ENCODE measurements around the gene FAM98A.

The FAM98A gene

DNA sequence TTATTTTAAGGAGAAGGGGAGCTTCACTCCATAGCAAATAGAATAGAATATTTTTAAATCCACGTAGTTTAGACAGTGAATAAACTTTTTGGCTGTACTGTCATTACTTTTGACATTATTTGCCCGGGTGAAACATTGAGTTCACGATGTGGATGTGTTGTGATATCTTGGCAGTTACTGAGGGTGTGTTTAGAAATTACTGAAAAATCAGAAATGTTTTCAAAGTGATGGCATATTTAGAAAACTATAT is 769 bp upstream of the FAM98A start:
- H3K4me3 ChIP-seq (ENCODE audit: low read length): peak overlapping the region; percentile 98
- no peak for DNase-seq (ENCODE audit: low read depth)
- TF ChIP-seq, protein P1, sequence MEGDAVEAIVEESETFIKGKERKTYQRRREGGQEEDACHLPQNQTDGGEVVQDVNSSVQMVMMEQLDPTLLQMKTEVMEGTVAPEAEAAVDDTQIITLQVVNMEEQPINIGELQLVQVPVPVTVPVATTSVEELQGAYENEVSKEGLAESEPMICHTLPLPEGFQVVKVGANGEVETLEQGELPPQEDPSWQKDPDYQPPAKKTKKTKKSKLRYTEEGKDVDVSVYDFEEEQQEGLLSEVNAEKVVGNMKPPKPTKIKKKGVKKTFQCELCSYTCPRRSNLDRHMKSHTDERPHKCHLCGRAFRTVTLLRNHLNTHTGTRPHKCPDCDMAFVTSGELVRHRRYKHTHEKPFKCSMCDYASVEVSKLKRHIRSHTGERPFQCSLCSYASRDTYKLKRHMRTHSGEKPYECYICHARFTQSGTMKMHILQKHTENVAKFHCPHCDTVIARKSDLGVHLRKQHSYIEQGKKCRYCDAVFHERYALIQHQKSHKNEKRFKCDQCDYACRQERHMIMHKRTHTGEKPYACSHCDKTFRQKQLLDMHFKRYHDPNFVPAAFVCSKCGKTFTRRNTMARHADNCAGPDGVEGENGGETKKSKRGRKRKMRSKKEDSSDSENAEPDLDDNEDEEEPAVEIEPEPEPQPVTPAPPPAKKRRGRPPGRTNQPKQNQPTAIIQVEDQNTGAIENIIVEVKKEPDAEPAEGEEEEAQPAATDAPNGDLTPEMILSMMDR (IDR thresholded peaks at IDR 0.05; ENCODE audit: insufficient read depth, low read depth, low read length, missing control alignments): no peak

DNA sequence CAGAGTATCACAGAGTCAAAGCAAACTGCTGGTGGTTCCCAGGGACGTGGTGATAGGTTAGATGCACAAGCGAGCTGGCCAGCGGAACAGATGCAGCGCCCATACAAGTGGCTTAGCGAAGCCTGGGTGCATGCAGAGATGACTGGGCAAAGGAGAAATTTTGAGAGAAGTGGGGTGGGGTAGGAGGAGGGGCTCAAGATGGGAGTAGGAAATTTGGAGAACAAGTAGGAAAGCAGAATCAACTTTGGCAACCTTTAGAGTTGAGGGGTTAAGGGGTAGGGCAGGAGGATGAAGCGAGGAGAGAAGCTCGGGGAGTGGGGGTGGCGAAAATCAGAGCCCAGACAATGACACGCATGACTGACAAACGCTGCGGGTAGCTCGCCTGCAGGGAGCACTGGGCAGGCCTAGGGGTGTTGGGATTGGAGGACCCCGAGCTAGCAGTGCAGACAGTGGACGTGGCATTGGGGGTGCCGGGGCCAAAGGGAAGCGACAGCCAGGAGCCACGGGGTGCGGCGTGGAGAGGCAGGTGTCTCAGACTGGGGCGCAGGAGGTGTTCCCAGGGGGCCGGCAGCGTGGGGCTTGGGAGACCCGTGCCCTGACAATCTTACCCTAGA is 431 bp downstream of the FAM98A start:
- TF ChIP-seq, protein P1 (IDR thresholded peaks at IDR 0.05; ENCODE audit: insufficient read depth, low read depth, low read length, missing control alignments): no peak
- peak overlapping the region; percentile 98 for H3K4me3 ChIP-seq (ENCODE audit: low read length)
- peak; percentile 60 for DNase-seq (ENCODE audit: low read depth)

DNA sequence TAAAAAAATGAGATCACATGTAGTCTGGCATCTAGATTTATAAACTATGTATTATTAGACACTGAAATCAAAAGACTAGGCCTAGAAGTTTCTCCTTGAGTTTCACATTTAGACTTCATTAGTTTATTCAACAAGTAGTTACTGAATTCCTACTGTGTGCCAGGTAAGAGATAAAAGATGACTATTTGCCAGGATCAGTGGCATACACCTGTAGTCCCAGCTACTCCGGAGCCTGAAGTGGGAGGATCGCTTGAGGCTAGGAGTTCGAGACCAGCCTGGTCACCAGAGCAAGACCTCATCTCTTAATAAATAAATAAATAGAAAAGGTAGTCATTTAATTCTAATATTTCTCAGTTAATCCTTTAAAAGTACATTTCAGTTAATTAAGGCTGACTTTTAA is 2.1 kb downstream of the FAM98A start:
- TF ChIP-seq, protein P1 (IDR thresholded peaks at IDR 0.05; ENCODE audit: insufficient read depth, low read depth, low read length, missing control alignments): no peak
- DNase-seq (ENCODE audit: low read depth): no peak
- H3K4me3 ChIP-seq (ENCODE audit: low read length): no peak overlapping the region

DNA sequence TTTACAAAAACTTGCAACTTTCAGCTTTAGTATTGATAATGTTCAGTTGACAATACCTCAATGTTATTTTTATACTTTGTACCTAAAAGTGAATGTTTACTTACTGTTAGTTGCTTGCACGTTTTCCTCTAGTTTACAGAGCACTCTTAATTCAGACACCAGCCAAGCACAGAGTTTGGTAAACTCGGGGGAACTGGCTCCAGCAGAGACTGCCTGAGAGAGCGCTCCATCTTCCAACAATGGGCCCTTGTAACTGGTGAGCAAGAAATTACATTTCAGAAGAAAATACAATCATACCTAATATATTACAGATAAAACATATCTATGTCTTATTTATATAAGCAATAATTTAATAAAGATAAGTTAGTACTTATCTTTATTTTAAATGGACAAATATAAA is 3.7 kb downstream of the FAM98A start:
- H3K4me3 ChIP-seq (ENCODE audit: low read length): no peak overlapping the region
- DNase-seq (ENCODE audit: low read depth): no peak
- TF ChIP-seq, protein P1 (IDR thresholded peaks at IDR 0.05; ENCODE audit: insufficient read depth, low read depth, low read length, missing control alignments): no peak

DNA sequence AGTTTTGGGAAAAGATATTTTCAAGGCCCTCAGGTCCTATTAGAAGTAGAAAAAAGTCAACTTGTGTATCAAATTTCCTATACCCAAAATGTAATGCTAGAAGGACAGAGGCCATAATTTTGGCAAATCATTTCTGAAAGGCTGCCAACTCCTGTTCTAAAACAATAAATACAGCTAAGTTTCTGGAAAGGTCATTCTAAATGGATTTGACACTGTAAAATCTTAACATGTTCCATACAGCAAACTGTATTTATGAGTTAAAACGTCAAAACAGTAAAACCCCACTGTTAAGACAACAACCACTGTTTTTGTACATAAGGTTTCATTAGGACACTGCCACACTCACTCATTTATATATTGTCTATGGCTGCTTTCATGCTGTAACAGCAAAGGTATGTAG is 9.7 kb downstream of the FAM98A start:
- TF ChIP-seq, protein P1 (IDR thresholded peaks at IDR 0.05; ENCODE audit: insufficient read depth, low read depth, low read length, missing control alignments): no peak
- H3K4me3 ChIP-seq (ENCODE audit: low read length): no peak overlapping the region
- DNase-seq (ENCODE audit: low read depth): no peak

DNA sequence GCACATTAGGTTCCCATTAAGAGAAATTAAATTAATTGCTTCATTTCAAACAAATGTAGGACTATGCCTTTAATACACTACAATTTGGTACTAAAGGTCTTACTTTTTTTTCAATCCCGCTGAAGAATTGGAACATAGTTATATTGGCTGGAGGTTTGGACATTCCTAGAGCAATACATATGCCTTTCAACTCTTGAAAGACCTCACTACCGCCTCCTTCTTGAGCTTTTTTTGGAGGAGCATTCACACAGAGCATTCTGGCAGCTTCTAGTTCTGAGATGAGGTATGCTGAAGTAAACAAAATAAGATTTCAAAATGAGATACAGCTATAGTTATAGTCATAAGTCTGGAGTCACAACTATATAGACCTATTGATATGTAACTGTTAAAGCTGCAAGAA is 10.9 kb downstream of the FAM98A start:
- no peak overlapping the region for H3K4me3 ChIP-seq (ENCODE audit: low read length)
- no peak for DNase-seq (ENCODE audit: low read depth)
- TF ChIP-seq, protein P1 (IDR thresholded peaks at IDR 0.05; ENCODE audit: insufficient read depth, low read depth, low read length, missing control alignments): no peak

DNA sequence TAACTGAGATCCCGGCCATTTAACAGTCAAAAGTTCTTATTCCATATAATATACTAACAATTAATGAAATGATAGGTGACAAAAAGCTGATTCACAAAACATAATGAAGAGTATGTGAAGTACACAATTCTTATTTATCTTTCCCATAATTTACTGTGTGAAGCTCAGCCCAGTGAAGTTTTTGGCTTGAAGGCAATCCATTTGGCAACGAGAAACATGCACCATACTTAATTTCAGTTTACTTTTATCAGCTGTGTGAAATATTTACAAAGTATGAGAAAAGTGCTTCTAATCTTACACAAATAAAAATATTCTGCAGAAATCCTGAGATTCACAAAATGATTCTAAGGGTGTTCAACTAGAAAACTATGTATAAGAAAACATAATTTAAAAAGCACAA is 12.3 kb downstream of the FAM98A start:
- H3K4me3 ChIP-seq (ENCODE audit: low read length): no peak overlapping the region
- TF ChIP-seq, protein P1 (IDR thresholded peaks at IDR 0.05; ENCODE audit: insufficient read depth, low read depth, low read length, missing control alignments): no peak
- no peak for DNase-seq (ENCODE audit: low read depth)

Data from epithelial cell of esophagus (primary cell).